ENCODE measurements around the gene PEX26. TPM values are rescaled to one million over a fixed set of nuclear protein-coding genes. Genes with fewer than 3 reads are reported as not detected.

PEX26 gene
- total and polyA plus RNA-seq, 2 donors (not counting 3 experiments of a cell fraction or from before 2014, with no cell fraction given): 25.6 to 44.4 TPM

GRCh38 chr22:18028817-18029527, 48.8 kb upstream of the PEX26 start:
- no peak overlapping the region for H3K27ac ChIP-seq (ENCODE audit: insufficient read depth, low read depth, low read length)
- BruUV-seq (replicated peaks): no TSS peak
- intact Hi-C loops (cut with micrococcal nuclease): no loop called here
- H3K9ac ChIP-seq (replicated peaks; ENCODE audit: extremely low read depth, insufficient read depth, low read length): no peak overlapping the region
- H4K20me1 ChIP-seq (replicated peaks; ENCODE audit: control insufficient read depth, extremely low read depth, insufficient read depth, low read length): no peaks in the 10 kb centered on the region
- no peak overlapping the region for H2AFZ ChIP-seq (ENCODE audit: low read depth, low read length)
- H3K36me3 ChIP-seq (ENCODE audit: control insufficient read depth in 2 of 2, extremely low read depth in 1 of 2, insufficient read depth in 2 of 2, low read length in 2 of 2): no peaks in the 10 kb centered on the region
- no peak overlapping the region for H3K4me3 ChIP-seq (replicated peaks in 1 of 3; ENCODE audit: insufficient read depth in 1 of 3, low read depth in 1 of 3, low read length in 3 of 3)
- TF ChIP-seq CTCF (IDR thresholded peaks at IDR 0.05; ENCODE audit: extremely low read depth in 1 of 2, insufficient read depth in 1 of 2, low read depth in 1 of 2, low read length in 2 of 2) (no peak), POLR2A (IDR thresholded peaks at IDR 0.05; ENCODE audit: low read depth, low read length) (no peak)
- no peaks in the 10 kb centered on the region for H3K79me2 ChIP-seq (ENCODE audit: control insufficient read depth, insufficient read depth, low read length)
- peaks cover 8% of the 10 kb centered on the region for H3K4me1 ChIP-seq (ENCODE audit: control insufficient read depth, extremely low read depth, insufficient read depth, low read length)
- ChIA-PET CTCF (interaction anchor here (0.9 to 2.9 kb wide), 5 partner anchors 33 to 199 kb away, joined by 3 to 15 read pairs (median 4); no protein-coding TSS in a partner anchor), POLR2A (no interaction called here)
- no peaks in the 10 kb centered on the region for H3K9me1 ChIP-seq (replicated peaks; ENCODE audit: control insufficient read depth, extremely low read depth, insufficient read depth, low read length)
- no peak overlapping the region for H3K4me2 ChIP-seq (ENCODE audit: insufficient read depth, low read length)
- no peaks in the 10 kb centered on the region for H3K9me3 ChIP-seq (replicated peaks; ENCODE audit: control insufficient read depth, insufficient read depth, low read length)
- dilution Hi-C loops (cut with MboI; ENCODE audit: extremely low pct_ligation_motif_present, low sequenced_read_pairs): no loop called here
- DNase-seq (ENCODE audit: low read depth, low spot score) (no peak), FAIRE-seq (no peak)
- peaks cover 24 to 36% of the 10 kb centered on the region in 2 experiments for H3K27me3 ChIP-seq (ENCODE audit: control insufficient read depth in 2 of 2, insufficient read depth in 2 of 2, low read length in 2 of 2)

GRCh38 chr22:18029686-18030267, 48.0 kb upstream of the PEX26 start:
- Histone ChIP-seq H3K4me2 (ENCODE audit: insufficient read depth, low read length) (no peak overlapping the region), H3K9me1 (replicated peaks; ENCODE audit: control insufficient read depth, extremely low read depth, insufficient read depth, low read length) (no peaks in the 10 kb centered on the region), H3K4me1 (ENCODE audit: control insufficient read depth, extremely low read depth, insufficient read depth, low read length) (peaks cover 3% of the 10 kb centered on the region), H3K9ac (replicated peaks; ENCODE audit: extremely low read depth, insufficient read depth, low read length) (no peak overlapping the region), H3K27ac (ENCODE audit: insufficient read depth, low read depth, low read length) (no peak overlapping the region), H3K36me3 (ENCODE audit: control insufficient read depth in 2 of 2, extremely low read depth in 1 of 2, insufficient read depth in 2 of 2, low read length in 2 of 2) (no peaks in the 10 kb centered on the region), H3K9me3 (replicated peaks; ENCODE audit: control insufficient read depth, insufficient read depth, low read length) (no peaks in the 10 kb centered on the region), H2AFZ (ENCODE audit: low read depth, low read length) (no peak overlapping the region), H3K79me2 (ENCODE audit: control insufficient read depth, insufficient read depth, low read length) (no peaks in the 10 kb centered on the region), H3K4me3 (replicated peaks in 1 of 3; ENCODE audit: insufficient read depth in 1 of 3, low read depth in 1 of 3, low read length in 3 of 3) (no peak overlapping the region), H3K27me3 (ENCODE audit: control insufficient read depth in 2 of 2, insufficient read depth in 2 of 2, low read length in 2 of 2) (peaks cover 24 to 37% of the 10 kb centered on the region in 2 experiments), H4K20me1 (replicated peaks; ENCODE audit: control insufficient read depth, extremely low read depth, insufficient read depth, low read length) (no peaks in the 10 kb centered on the region)
- TF ChIP-seq CTCF (IDR thresholded peaks at IDR 0.05; ENCODE audit: extremely low read depth in 1 of 2, insufficient read depth in 1 of 2, low read depth in 1 of 2, low read length in 2 of 2) (no peak), EZH2 (IDR thresholded peaks at IDR 0.05; ENCODE audit: borderline replicate concordance, low read depth, low read length, severe bottlenecking) (no peak), MAX (IDR thresholded peaks at IDR 0.05; ENCODE audit: insufficient read depth, insufficient read length) (no peak), JUN (IDR thresholded peaks at IDR 0.05; ENCODE audit: borderline replicate concordance, insufficient read depth, insufficient read length, low read depth) (no peak), POLR2A (IDR thresholded peaks at IDR 0.05; ENCODE audit: low read depth, low read length) (no peak), MYC (IDR thresholded peaks at IDR 0.05; ENCODE audit: low read depth, low read length) (no peak), GATA2 (IDR thresholded peaks at IDR 0.05; ENCODE audit: insufficient read depth, insufficient read length, low read depth, low read length) (no peak), FOS (IDR thresholded peaks at IDR 0.05; ENCODE audit: borderline replicate concordance, insufficient read depth, low read length) (no peak), POLR2AphosphoS5 (IDR thresholded peaks at IDR 0.05; ENCODE audit: insufficient read depth, low read depth, low read length) (no peak)
- POLR2A ChIA-PET: no interaction called here
- FAIRE-seq: no peak
- intact Hi-C loops (cut with micrococcal nuclease) (no loop called here), dilution Hi-C loops (cut with MboI; ENCODE audit: extremely low pct_ligation_motif_present, low sequenced_read_pairs) (no loop called here)
- DNase-seq (ENCODE audit: low read depth, low spot score): no peak
- BruUV-seq (replicated peaks): no TSS peak
- CTCF ChIA-PET: interaction anchor here (1.2 to 2.9 kb wide), 2 partner anchors 33 to 46 kb away, joined by 4 to 15 read pairs; no protein-coding TSS in a partner anchor

All from endothelial cell of umbilical vein (primary cell).